GM18507 (cell line): Measurements from ENCODE around the gene PERP.
"Not testable (repeated sequence)": the region's sequence is repeated elsewhere in the genome, so short reads cannot be mapped to it uniquely, and the experiment has no call there.

Experiments
- DNase-seq: peaks from one replicate; pipeline ENCODE4 v3.0.0; 2011; ENCODE audit warnings: low read depth; ENCODE audit not compliant: insufficient read length; ENCODE audit errors: extremely low spot score
- FAIRE-seq: peaks from 2 replicates; lab custom pipeline; 2011; peaks lifted over from hg19 to GRCh38; lab: Jason Lieb, UNC

The PERP gene

DNA sequence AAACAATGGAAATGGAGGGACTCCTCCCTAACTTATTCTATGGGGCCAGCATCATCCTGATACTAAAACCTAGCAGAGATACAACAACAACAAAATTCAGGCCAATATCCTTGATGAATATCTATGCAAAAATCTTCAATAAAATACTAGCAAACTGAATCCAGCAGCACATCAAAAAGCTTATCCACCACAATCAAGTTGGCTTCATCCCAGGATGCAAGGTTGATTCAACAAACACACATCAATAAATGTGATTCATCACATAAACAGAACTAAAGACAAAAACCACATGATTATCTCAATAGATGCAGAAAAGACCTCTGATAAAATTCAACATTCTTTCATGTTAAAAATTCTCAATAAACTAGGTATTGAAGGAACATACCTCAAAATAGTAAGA, 27.7 kb downstream of the PERP start:
- FAIRE-seq, DNase-seq: not testable (repeated sequence)

DNA sequence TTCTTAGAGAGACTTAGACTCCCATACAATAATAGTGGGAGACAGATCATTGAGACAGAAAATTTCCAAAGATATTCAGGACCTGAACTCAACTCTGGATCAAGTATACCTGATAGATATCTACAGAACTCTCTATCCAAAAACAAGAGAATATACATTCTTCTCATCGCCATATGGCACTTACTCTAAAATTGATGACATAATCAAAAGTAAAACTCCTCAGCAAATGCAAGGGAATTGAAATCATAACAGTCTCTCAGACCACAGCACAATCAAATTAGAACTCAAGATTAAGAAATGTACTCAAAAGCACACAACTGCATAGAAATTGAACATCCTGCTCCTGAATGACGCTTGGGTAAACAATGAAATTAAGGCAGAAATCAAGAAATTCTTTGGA, 28.7 kb downstream of the PERP start:
- DNase-seq: no peak
- FAIRE-seq: no peak

DNA sequence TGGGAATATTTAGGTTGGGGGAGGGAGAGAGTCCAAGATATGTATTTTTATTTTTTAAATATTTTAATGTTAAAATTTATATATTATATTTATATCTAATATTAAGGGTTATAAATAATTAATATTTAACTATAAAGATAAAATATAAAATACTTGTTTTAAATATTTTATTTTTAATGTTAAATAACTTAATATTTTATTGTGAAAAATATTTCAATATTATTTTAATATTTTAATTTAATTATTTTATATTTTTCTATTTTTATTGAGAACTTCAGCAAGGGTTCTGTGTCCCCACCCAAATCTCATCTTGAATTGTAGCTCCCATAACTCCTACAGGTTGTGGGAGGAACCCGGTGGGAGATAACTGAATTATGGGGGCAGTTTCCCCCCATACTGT, 34.0 kb downstream of the PERP start:
- FAIRE-seq: no peak

DNA sequence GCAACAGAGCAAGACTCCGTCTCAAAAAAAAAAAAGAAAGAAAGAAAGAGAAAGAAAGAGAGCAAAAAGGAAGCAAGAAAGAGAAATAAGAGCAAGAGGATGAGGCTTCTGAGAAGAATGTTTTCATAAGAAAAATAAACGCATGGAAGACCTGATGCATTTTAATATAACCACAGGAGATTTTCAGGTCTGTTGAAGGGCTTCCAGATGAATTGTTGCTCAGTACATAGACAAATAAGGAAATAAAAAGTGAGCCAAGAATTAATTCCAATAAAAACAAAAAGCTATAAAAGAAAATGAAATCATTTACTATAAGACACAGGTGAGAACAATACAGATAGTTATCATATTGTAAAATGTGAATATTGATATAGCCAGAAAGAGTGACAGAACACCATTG, 43.5 kb downstream of the PERP start:
- no peak for DNase-seq
- FAIRE-seq: no peak

More for the DNA sequence above, 34.0 kb downstream of the PERP start:
- no peak for DNase-seq

DNA sequence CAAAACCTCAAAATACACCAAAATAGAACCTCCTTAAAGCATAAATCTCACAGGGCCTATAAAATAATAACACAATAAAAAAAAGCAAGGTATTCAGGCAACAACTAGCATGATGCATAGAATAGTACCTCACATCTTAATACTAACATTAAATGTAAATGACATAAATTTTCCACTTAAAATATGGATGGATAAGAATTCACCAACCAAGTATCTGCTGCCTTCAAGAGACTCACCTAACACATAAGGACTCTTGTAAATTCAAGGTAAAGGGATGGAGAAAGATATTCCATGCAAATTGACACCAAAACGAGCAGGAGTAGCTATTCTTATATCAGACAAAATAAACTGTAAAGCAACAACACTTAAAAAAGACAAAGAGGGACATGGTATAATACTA, 52.2 kb downstream of the PERP start:
- DNase-seq (no peak), FAIRE-seq (no peak)

DNA sequence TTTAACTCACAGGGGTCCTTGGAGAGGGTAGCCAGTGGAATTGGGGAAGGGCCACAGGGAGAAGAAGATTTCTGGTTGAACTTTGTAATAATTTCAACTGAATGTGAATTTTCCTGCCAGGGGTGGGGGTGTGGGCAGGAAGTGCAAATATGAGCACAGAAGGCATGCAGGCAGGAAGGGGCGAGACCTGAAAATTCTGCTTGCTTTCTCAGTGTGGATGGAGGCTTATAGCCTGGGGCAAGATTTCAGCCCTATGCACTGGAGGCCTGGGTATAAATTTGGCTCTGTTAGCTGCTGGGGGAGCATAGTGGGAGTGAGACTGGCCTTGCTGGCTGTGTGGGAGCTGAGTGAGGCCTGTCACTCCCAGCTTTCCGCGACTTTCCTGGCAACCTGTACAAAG, 54.4 kb downstream of the PERP start:
- no peak for DNase-seq
- no peak for FAIRE-seq

DNA sequence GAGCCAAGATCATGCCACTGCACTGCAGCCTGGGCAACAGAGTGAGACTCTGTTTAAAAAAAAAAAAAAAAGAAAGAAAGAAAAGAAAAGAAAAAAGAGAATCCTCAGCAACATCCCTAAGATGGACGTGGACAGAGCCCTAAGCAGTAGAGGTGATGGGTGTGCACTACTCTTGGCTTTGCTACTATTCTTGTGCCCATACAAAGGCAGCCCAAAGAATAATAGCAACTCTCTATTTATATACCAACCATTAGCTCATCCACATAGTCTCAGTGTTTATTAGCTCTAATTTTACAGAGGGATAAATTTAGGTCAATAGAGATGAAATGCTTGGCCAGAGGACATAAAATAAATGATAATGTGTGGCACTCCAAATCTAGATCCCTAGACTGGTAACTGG, 62.2 kb downstream of the PERP start:
- no peak for FAIRE-seq
- no peak for DNase-seq

DNA sequence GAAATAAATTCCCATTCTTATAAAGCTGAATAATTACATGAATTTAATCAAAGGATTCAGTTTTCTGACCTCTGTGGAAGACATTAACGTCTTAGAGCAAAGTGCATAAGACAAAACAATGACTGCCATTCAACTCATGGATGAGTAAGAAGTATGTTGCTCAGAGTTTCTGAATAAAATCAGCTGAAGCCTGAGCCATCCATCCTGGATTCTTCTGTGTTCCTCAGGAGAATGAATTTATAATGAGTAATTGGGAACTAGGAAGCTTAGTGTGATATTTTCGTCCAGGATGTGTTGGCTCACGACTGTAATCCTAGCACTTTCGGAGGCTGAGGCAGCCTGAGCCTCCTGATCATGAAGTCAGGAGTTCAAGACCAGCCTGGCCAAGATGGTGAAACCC, 62.8 kb downstream of the PERP start:
- no peak for FAIRE-seq
- DNase-seq: no peak
